B cell (primary cell): ENCODE measurements around the gene EPHB6. TPM values are rescaled to one million over a fixed set of nuclear protein-coding genes. Genes with fewer than 3 reads are reported as not detected.

Experiments used
- ATAC-seq: fragments of 200-7000 bp; cut with Tn5 transposase; one replicate; pipeline ENCODE4 v1.10.0; 2021; ENCODE audit warnings: low read depth, mild to moderate bottlenecking, moderate number of reproducible peaks, moderate library complexity
- CTCF ChIA-PET: fragments of 350-600 bp; sonication (Branson Sonifier 250); formaldehyde crosslinking; loops from one replicate; lab custom pipeline; 2021; ENCODE audit warnings: antibody characterized with exemption, inconsistent platforms; lab: Charles Lee
- POLR2A ChIA-PET: fragments of 350-600 bp; sonication (Branson Sonifier 250); formaldehyde crosslinking; loops from one replicate; lab custom pipeline; 2021; ENCODE audit warnings: antibody characterized with exemption; lab: Charles Lee
- DNase-seq: peaks from one replicate; pipeline ENCODE4 v3.0.0; 2013
- H2AFZ ChIP-seq: 2 replicates; pipeline ENCODE4 v1.6.1; 2012; ENCODE audit warnings: mild to moderate bottlenecking, low read depth, low read length; ENCODE audit not compliant: insufficient read depth, poor library complexity, severe bottlenecking
- H3K27ac ChIP-seq, 2 donors: 1 replicate in 1 of 2; 2 replicates in 1 of 2; pipeline ENCODE4 v1.5.1; 2012 to 2013; ENCODE audit warnings: low read length in 2 of 2, mild to moderate bottlenecking in 2 of 2, moderate library complexity in 1 of 2
- H3K27me3 ChIP-seq, 4 experiments: fragments of 200-600 bp in 1 of 4; sonication (generic) in 1 of 4; replicated peaks in 1 of 4; 1 replicate in 2 of 4; 2 replicates in 2 of 4; pipeline versions ENCODE4 v1.6.1 to v1.7.0; 2013 to 2016; ENCODE audit warnings: low read length in 3 of 4, mild to moderate bottlenecking in 2 of 4, mixed read lengths in 1 of 4, moderate library complexity in 1 of 4; ENCODE audit not compliant: insufficient read depth in 4 of 4, control insufficient read depth in 3 of 4; ENCODE audit errors: control extremely low read depth in 1 of 4
- H3K36me3 ChIP-seq, 2 experiments: replicated peaks in 1 of 2; 1 replicate in 1 of 2; 2 replicates in 1 of 2; pipeline versions ENCODE4 v1.6.1 to v1.7.1; 2013; ENCODE audit warnings: low read length in 1 of 2; ENCODE audit not compliant: insufficient read depth in 2 of 2, control insufficient read depth in 1 of 2; ENCODE audit errors: control extremely low read depth in 1 of 2, extremely low read depth in 1 of 2
- H3K4me1 ChIP-seq, 2 donors: fragments of 200-600 bp in 1 of 2; sonication (generic) in 1 of 2; 1 replicate in 1 of 2; 2 replicates in 1 of 2; pipeline versions ENCODE4 v1.5.1 to v1.6.1; 2013 to 2017; ENCODE audit warnings: low read length in 2 of 2; ENCODE audit not compliant: control insufficient read depth in 2 of 2, insufficient read depth in 2 of 2
- H3K4me2 ChIP-seq: replicated peaks from 2 replicates; pipeline ENCODE3; 2012; ENCODE audit warnings: mild to moderate bottlenecking, low read depth, low read length; ENCODE audit not compliant: poor library complexity, severe bottlenecking
- H3K4me3 ChIP-seq, 5 experiments: fragments of 200-600 bp in 1 of 5; sonication (generic) in 1 of 5; 1 replicate in 3 of 5; 2 replicates in 2 of 5; pipeline versions ENCODE4 v1.5.1 to v1.7.0; 2011 to 2016; ENCODE audit warnings: low read length in 4 of 5, mild to moderate bottlenecking in 4 of 5, low read depth in 2 of 5, control low read depth in 1 of 5, moderate library complexity in 1 of 5; ENCODE audit not compliant: insufficient read depth in 1 of 5; ENCODE audit errors: control extremely low read depth in 1 of 5, extremely low read depth in 1 of 5
- H3K79me2 ChIP-seq: fragments of 200-600 bp; sonication (generic); one replicate; pipeline ENCODE4 v1.6.0; 2016; ENCODE audit warnings: low read length; ENCODE audit not compliant: control insufficient read depth, insufficient read depth
- H3K9ac ChIP-seq: fragments of 200-600 bp; sonication (generic); 2 replicates; pipeline ENCODE4 v1.6.1; 2017; ENCODE audit warnings: mild to moderate bottlenecking, low read length, moderate library complexity
- H3K9me3 ChIP-seq, 3 donors: one replicate each; pipeline versions ENCODE4 v1.6.1 to v1.7.1; 2013; ENCODE audit warnings: low read length in 2 of 3; ENCODE audit not compliant: control insufficient read depth in 2 of 3, insufficient read depth in 1 of 3; ENCODE audit errors: control extremely low read depth in 1 of 3
- H4K20me1 ChIP-seq: 2 replicates; pipeline ENCODE4 v1.6.0; 2012; ENCODE audit warnings: mild to moderate bottlenecking, low read length; ENCODE audit not compliant: insufficient read depth, control insufficient read depth, poor library complexity, severe bottlenecking
- H3K27ac Mint-ChIP-seq: one replicate; pipeline ENCODE4 v1.8.0; 2021; ENCODE audit warnings: mixed read lengths
- H3K27me3 Mint-ChIP-seq: one replicate; pipeline ENCODE4 v1.8.0; 2021; ENCODE audit warnings: mixed read lengths
- H3K4me1 Mint-ChIP-seq: one replicate; pipeline ENCODE4 v1.8.0; 2021; ENCODE audit warnings: mixed read lengths
- H3K4me3 Mint-ChIP-seq: one replicate; pipeline ENCODE4 v1.8.0; 2021; ENCODE audit warnings: mixed read lengths
- H3K9me3 Mint-ChIP-seq: one replicate; pipeline ENCODE4 v1.8.0; 2022; ENCODE audit warnings: mixed read lengths; ENCODE audit not compliant: insufficient read depth
- EZH2 ChIP-seq: IDR thresholded peaks from 2 replicates; pipeline ENCODE4 v1.6.1; 2012; ENCODE audit warnings: borderline replicate concordance, low read depth, mild to moderate bottlenecking, moderate library complexity, low read length; ENCODE audit not compliant: insufficient read depth, poor library complexity, severe bottlenecking
- WGBS: methylation state at CpG from one replicate; pipeline ENCODE4 v1.1.5; 2013; ENCODE audit warnings: missing lambda C conversion rate; ENCODE audit not compliant: insufficient coverage; 5-methylcytosine and 5-hydroxymethylcytosine counted together
- intact Hi-C: fragments of 100-400 bp; cut with micrococcal nuclease; formaldehyde crosslinking; loops from one replicate; pipeline ENCODE4 v1.10.0; 2022
- polyA plus RNA-seq: library from polyadenylated mRNA; depleted of rRNA; stranded (reverse); fragments of >200 nt; gene quantifications from 2 replicates; pipeline ENCODE4 v1.2.3, GENCODE V29; 2012
- total RNA-seq, 2 donors: library from RNA; stranded (reverse); fragments of 120-200 nt in 1 of 2; gene quantifications; 1 replicate in 1 of 2; 2 replicates in 1 of 2; pipeline versions ENCODE4 v1.2.3 to v1.2.4, GENCODE V29; 2013 to 2022
- TF ChIP-seq, protein P1 (sequence below): fragments of 200-600 bp; IDR thresholded peaks from one replicate; pipeline ENCODE4 v1.8.0; 2022; ENCODE audit warnings: antibody characterized with exemption, mild to moderate bottlenecking

The EPHB6 gene
- total and polyA plus RNA-seq, 2 donors (not counting 1 experiment from before 2014, with no cell fraction given): 65.3 to 69.6 TPM

DNA sequence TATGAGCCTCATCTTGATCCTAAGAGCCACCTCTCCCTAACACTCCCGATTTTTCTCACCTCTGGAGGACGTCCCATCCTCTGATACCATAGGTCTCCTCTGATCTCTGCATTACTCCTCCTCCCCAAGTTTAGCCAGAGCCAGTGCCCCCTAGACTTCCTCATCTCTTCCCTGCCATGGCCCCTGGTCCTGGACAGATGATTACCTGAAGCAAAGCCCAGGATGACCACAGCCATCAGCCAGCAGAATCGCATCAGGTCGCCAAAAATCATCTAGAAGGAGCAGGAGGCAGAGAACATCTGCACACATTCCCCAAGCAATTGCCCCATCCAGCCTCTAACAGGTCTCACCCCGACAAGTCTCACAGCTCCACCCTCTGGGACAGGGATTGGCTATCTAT lies 19.0 kb downstream of the EPHB6 start:
- Histone ChIP-seq H3K9ac (no peak overlapping the region), H3K9me3 (peaks cover 0 to 15% (median 0%) of the 10 kb centered on the region in 3 donors), H2AFZ (no peak overlapping the region), H4K20me1 (no peaks in the 10 kb centered on the region), H3K4me1 (no peaks in the 10 kb centered on the region), H3K36me3 (peaks cover 2 to 27% of the 10 kb centered on the region in 2 experiments), H3K79me2 (no peaks in the 10 kb centered on the region), H3K27ac (no peak overlapping the region), H3K27me3 (peaks cover 0 to 5% (median 0%) of the 10 kb centered on the region in 4 experiments), H3K4me3 (no peak overlapping the region), H3K4me2 (no peak overlapping the region)
- Mint-ChIP-seq H3K9me3 (no peaks in the 10 kb centered on the region), H3K27ac (no peak overlapping the region), H3K4me3 (no peak overlapping the region), H3K27me3 (peaks cover 6% of the 10 kb centered on the region), H3K4me1 (no peaks in the 10 kb centered on the region)
- intact Hi-C loops: no loop called here
- CTCF ChIA-PET: interaction anchor here (0.6 to 2.5 kb wide), 9 partner anchors 20 to 398 kb away, joined by 3 to 13 read pairs (median 4); no protein-coding TSS in a partner anchor
- no peak for TF ChIP-seq EZH2
- POLR2A ChIA-PET: no interaction called here
- WGBS: 92% methylated on average over 4 of the region's 5 CpGs
- DNase-seq (no peak), ATAC-seq (no peak)

DNA sequence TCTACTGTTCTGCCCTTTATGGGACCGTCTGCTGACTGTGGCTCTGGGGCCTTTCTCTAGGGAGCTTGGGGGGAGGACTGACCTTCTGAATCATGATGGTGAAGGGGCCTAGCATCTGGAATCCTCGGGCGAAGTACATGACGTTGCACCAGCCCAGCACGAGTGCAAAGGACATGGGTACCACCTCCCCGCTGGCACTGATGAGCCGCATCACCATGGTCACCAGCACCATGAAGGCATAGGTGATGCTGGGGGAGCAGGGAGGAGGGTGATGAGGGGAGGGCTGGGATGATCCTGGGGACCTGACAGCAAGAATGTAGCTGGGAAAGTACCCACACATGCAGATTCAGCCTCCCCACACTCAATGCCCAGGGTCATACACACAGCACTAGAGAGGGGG lies 19.5 kb downstream of the EPHB6 start:
- DNase-seq: no peak
- no peak overlapping the region for H3K27ac Mint-ChIP-seq
- POLR2A ChIA-PET: no interaction called here

More for the DNA sequence above, 19.5 kb downstream of the EPHB6 start:
- Histone ChIP-seq H3K9me3 (peaks cover 0 to 15% (median 0%) of the 10 kb centered on the region in 3 donors), H3K36me3 (peaks cover 2 to 22% of the 10 kb centered on the region in 2 experiments), H3K79me2 (no peaks in the 10 kb centered on the region), H3K4me3 (no peak overlapping the region), H4K20me1 (no peaks in the 10 kb centered on the region), H3K9ac (no peak overlapping the region), H3K4me1 (no peaks in the 10 kb centered on the region), H2AFZ (no peak overlapping the region), H3K27me3 (peaks cover 0 to 5% (median 0%) of the 10 kb centered on the region in 4 experiments), H3K27ac (no peak overlapping the region), H3K4me2 (no peak overlapping the region)
- no peak overlapping the region for H3K4me3 Mint-ChIP-seq
- no peak for ATAC-seq
- H3K9me3 Mint-ChIP-seq: no peaks in the 10 kb centered on the region
- no peaks in the 10 kb centered on the region for H3K4me1 Mint-ChIP-seq
- CTCF ChIA-PET: no interaction called here
- WGBS: 97% methylated on average over 7 of the region's 7 CpGs
- peaks cover 6% of the 10 kb centered on the region for H3K27me3 Mint-ChIP-seq
- TF ChIP-seq, protein P1, sequence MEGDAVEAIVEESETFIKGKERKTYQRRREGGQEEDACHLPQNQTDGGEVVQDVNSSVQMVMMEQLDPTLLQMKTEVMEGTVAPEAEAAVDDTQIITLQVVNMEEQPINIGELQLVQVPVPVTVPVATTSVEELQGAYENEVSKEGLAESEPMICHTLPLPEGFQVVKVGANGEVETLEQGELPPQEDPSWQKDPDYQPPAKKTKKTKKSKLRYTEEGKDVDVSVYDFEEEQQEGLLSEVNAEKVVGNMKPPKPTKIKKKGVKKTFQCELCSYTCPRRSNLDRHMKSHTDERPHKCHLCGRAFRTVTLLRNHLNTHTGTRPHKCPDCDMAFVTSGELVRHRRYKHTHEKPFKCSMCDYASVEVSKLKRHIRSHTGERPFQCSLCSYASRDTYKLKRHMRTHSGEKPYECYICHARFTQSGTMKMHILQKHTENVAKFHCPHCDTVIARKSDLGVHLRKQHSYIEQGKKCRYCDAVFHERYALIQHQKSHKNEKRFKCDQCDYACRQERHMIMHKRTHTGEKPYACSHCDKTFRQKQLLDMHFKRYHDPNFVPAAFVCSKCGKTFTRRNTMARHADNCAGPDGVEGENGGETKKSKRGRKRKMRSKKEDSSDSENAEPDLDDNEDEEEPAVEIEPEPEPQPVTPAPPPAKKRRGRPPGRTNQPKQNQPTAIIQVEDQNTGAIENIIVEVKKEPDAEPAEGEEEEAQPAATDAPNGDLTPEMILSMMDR: no peak
- no peak for TF ChIP-seq EZH2
- intact Hi-C loops: no loop called here
